ENCODE results near the gene TTI1.

TTI1 gene

GRCh38 chr20:38054647-38055046 is 21.4 kb upstream of the TTI1 start:
- no peak for DNase-seq (ENCODE audit: low spot score)

DNA sequence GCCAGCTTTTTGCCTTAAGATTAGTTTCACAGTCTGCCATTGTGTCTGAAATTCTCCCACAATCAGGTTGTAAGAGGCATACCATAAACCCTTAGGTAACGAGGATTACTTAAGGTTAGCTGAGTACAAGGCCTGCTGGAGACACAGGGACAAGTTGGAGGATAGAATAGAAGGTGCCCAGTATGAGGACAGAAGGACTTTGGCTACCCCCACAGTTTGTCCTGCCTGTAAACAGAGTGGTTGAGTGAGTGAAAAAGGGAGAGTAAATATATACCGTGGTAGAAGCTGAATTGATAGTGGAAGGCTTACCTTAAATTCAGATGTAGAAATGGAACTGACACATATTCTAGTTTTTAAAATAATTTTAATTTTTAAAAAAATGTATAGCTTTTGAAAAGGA is 19.6 kb upstream of the TTI1 start:
- DNase-seq (ENCODE audit: low spot score) = no peak

DNA sequence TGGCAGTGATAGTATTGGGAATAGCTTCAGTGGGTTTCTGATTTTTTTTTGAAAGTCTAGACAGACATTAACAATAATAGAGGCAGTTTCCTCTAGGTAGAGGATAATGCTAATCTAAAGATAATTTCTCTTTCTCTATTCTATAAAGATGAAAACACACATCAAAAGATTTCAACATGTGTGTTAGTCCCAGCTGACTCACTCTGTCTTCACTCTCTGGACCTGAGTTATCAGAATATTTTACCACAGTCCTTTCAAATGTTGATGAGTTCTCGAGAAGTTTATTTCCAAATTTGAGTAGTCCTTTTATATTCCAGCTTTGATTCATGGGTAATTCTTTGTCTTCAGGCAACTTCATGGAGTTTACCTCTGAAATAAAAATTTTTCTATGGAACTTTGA is 17.4 kb upstream of the TTI1 start:
- DNase-seq (ENCODE audit: low spot score) = peak; percentile 4

GRCh38 chr20:38049800-38050199 is 16.5 kb upstream of the TTI1 start:
- DNase-seq (ENCODE audit: low spot score) = no peak

DNA sequence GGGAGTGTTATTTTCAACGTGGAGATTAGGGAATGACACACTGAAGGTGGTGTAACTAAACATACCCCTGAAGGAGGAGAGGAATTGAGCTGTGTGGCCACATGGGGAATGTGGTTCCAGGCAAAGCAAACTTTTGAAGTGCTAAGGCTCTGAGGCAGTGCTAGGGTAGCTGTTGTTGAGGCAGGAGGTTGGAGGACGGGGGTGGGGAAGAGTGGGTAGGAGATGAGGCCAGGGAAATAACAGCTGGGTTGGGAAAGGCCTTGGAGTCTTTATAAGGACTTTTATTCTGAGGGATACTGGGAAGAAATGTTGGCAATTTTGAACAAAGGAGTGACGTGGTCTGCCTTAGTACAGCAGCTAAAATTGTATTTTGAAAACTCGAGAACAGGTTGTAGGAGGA is 13.3 kb upstream of the TTI1 start:
- DNase-seq (ENCODE audit: low spot score) = no peak

DNA sequence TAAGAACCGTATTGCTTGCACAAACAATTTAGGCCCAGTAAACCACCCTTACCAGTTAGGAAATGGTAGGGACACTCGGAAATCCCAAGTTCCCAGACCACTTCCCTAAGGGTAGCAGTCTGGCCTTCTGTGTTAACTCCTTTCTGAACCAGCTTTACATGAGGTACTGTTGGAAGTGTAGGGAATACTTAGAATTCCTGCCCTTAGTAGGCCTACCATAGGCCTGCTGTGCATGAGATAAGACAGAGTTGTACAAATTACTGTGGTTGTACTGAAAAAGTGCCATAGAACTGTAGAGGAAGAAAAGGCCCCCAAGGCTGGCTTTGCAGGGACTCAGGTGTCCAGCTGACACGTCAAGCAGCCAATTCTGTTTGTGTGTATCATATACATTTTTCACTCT is 11.4 kb upstream of the TTI1 start:
- no peak for DNase-seq (ENCODE audit: low spot score)

- DNase-seq (ENCODE audit: low spot score) = peak; percentile 52
These were observed 10.4 kb upstream of the TTI1 start for GRCh38 chr20:38043512-38044300.

DNA sequence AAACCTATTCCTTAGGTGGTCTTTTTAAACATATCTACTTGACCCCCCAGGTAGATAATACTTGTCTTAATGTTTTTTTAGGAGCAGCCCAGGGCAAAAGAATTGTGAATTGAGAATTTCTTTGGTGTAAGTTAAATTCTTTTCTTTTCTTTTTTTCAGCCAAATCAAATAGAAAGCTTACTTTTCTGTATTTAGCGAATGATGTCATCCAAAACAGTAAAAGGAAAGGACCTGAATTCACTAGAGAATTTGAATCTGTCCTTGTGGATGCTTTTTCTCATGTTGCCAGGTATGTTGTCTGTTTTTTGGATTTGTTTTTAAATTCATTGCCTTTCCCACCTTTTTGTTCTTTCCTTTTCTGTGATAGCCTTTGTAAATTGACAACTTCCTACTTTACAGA is 7.0 kb upstream of the TTI1 start:
- DNase-seq (ENCODE audit: low spot score) = no peak

DNA sequence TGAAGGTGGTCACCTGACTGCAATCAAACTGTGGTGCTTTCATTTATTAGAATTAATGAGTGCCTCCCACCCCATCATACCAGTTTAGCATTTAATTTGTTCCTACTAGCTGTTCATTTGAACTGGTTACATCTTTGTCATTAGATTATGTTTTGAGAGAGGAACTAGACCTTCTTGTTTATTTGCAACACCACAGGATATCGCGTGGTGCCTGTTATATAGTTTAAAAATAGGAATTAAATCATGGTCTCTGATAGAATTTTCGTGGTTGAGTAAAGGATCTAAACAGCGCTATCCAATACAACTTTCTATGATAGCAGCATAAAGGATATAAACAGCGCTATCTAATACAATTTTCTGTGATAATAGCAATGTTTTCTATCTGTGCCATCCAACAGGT is 3.1 kb upstream of the TTI1 start:
- no peak for DNase-seq (ENCODE audit: low spot score)

GRCh38 chr20:38034961-38035360 is 1.7 kb upstream of the TTI1 start:
- no peak for DNase-seq (ENCODE audit: low spot score)

- DNase-seq (ENCODE audit: low spot score) = no peak
These were observed 923 bp upstream of the TTI1 start for GRCh38 chr20:38034108-38034649.

DNA sequence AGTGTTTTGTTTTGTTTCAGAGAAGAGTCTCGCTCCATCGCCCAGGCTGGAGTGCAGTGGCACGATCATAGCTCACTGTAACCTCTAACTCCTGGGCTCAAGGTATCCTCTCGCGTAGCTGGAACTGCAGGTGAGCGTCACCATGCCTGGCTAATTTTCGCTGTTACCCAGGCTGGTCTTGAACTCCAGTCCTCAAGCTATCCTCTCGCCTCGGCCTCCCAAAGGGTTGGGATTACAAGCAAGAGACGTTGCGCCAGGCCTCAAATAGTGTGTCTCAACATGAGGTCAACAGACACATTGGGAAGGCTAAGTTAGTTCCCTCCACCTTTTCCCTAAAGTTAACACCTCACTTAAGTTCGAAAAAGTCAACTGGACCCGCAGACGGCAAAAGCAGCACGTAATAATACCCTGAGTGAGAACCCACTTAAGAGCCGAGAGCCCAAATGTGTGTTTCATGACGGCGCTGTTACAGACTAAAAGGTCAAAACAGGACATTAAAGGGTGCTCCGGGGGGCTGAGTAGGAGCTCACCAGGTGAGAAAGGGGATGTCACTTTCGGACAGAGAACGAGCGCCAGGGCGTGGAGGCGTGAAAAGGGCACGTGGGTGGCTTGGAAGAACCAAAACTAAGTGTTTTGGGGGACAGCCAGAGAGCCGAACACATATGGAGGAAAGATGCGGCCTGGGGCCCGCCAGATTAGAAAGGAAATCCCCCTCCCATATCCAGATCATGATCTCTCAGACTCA is 499 bp downstream of the TTI1 start:
- peak; percentile 48 for DNase-seq (ENCODE audit: low spot score)

DNA sequence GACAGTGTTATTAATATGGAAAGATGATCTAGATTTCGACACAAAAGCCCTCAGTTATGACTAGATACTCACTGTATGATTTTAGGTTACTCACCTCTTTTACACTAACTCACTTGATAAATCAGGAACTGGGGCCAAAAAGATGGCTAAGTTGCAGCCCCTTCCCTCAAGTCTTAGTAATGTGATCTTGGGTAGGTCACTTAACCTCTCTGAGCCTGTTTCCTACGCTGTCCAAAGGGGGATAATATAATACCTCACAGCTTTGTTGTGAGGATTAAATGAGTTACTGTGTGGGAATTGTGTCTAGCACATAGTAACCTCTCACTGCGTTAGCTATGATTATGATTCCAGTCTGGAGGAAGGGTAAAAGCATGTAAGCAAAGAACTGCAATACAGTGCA is 1.3 kb downstream of the TTI1 start:
- no peak for DNase-seq (ENCODE audit: low spot score)

DNA sequence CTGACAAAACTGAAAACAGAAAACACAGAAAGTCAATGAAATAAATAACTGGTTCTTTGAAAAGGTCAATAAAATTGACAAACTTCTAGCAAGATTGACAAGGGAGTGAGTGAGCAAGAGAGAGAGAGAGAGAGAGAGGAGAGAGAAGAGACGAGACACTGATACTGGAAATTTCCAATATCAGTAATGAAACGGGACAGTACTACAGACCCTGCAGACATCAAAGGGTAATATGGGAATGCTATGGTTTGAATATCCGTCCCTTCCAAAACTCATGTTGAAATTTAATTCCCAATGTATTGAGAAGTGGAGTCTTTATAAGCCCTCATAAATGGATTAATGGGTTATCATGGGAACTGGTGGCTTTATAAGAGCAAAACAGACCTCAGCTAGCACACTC is 3.8 kb downstream of the TTI1 start:
- no peak for DNase-seq (ENCODE audit: low spot score)

GRCh38 chr20:38024496-38024895 is 8.8 kb downstream of the TTI1 start:
- no peak for DNase-seq (ENCODE audit: low spot score)

GRCh38 chr20:38023181-38024001 is 9.9 kb downstream of the TTI1 start:
- DNase-seq (ENCODE audit: low spot score) = no peak

GRCh38 chr20:38021087-38021772 is 12.0 kb downstream of the TTI1 start:
- no peak for DNase-seq (ENCODE audit: low spot score)

DNA sequence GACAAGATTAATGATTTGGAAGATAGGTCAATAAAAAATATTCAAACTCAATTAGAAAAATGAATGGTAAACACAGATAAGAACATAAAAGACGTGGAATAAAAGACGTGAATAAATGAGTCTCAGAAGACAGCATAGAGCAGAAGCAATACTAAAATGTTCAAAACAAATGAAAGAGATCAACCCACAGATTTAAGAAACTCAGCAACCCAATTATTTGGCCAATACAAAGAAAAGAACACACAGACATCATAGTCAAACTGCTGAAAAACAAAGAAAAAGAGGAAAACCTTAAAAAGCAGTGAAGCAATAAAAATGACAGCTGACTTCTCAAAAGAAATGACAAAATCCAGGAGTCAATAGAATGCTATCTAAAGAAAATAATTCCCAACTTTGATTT is 14.9 kb downstream of the TTI1 start:
- DNase-seq (ENCODE audit: low spot score) = no peak

DNA sequence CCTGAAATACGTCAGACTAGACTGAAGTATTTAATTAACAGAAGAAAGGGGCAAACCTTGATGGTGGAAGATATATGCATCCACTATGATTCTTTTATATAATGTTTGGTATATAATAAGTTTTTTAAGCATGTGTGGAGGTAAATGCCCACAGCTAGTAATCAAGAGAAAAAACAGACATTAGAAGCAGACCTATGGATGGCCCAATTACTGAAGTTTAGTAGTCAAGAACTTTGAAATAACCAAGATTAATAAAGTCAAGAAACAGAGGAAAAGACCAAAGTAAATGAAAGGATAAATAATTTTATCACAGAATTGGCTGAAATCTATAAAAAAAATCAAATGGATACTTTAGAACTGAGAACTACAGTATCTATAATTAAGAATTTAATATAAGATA is 15.3 kb downstream of the TTI1 start:
- no peak for DNase-seq (ENCODE audit: low spot score)

DNA sequence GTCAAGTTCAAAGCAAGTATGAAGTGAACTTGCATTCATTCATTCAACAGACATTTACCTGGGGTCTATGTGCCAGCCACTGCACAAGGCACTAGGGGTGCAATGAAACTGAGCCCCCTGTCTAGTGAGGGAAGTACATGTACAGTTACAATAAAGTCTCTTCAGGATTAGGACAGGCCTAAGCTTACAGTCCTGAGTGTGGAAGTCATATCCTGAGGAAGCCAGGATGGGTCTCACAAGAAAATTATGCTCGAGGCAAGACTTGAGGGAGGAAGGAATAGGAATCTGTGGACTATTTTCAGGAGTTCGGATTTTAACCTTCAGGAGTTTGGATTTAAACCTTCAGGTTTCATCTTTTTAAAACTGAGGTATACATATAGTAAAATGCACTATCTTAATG is 19.4 kb downstream of the TTI1 start:
- DNase-seq (ENCODE audit: low spot score) = no peak

DNA sequence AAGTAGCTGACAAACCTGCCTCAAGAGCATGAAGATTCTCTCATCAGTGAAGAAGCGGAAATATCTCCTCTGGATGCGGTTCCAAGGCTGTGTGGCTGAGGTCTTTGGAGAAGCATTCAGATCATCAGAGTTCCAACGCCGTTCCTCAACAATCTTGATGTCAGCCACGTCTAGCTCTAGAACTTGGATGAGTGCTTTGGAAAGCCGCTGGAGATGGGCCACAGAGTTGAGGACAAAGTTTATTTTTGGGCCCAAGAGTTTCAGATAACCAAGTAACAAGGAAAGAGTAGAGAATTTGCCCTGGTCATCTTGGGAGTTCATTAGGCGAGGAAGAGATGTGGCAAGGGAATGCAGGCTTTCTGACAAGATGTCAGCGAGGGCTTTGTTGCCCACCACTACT is 20.9 kb downstream of the TTI1 start:
- DNase-seq (ENCODE audit: low spot score) = no peak

DNA sequence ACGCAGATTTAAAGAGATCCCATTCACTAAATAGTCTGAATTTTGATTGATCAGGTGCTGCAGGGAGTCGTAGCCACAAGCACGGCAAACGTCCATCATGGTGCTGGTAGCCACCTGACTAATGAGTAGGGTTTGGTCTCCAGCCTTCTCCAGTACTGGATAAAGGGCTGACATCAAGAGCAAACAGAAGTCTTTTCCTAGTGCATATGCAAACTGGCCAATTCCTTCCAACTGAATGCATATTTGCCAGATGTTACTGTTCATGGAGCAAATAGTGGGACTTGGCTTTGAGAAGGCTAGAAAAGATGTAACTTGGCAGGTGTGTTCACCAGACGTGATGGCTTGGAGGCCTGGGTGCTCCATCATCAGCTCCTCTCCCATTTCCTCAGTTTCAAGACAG is 21.6 kb downstream of the TTI1 start:
- no peak for DNase-seq (ENCODE audit: low spot score)
